B cell (primary cell): ENCODE data around the gene PDIA4. TPM values are rescaled to one million over a fixed set of nuclear protein-coding genes. Genes with fewer than 3 reads are reported as not detected.

Experiments
- ATAC-seq: fragments of 200-7000 bp; cut with Tn5 transposase; one replicate; pipeline ENCODE4 v1.10.0; 2021; ENCODE audit warnings: low read depth, mild to moderate bottlenecking, moderate number of reproducible peaks, moderate library complexity
- CTCF ChIA-PET: fragments of 350-600 bp; sonication (Branson Sonifier 250); formaldehyde crosslinking; loops from one replicate; lab custom pipeline; 2021; ENCODE audit warnings: antibody characterized with exemption, inconsistent platforms; lab: Charles Lee
- POLR2A ChIA-PET: fragments of 350-600 bp; sonication (Branson Sonifier 250); formaldehyde crosslinking; loops from one replicate; lab custom pipeline; 2021; ENCODE audit warnings: antibody characterized with exemption; lab: Charles Lee
- DNase-seq: peaks from one replicate; pipeline ENCODE4 v3.0.0; 2013
- H2AFZ ChIP-seq: 2 replicates; pipeline ENCODE4 v1.6.1; 2012; ENCODE audit warnings: mild to moderate bottlenecking, low read depth, low read length; ENCODE audit not compliant: insufficient read depth, poor library complexity, severe bottlenecking
- H3K27ac ChIP-seq, 2 donors: 1 replicate in 1 of 2; 2 replicates in 1 of 2; pipeline ENCODE4 v1.5.1; 2012 to 2013; ENCODE audit warnings: low read length in 2 of 2, mild to moderate bottlenecking in 2 of 2, moderate library complexity in 1 of 2
- H3K27me3 ChIP-seq, 4 experiments: fragments of 200-600 bp in 1 of 4; sonication (generic) in 1 of 4; replicated peaks in 1 of 4; 1 replicate in 2 of 4; 2 replicates in 2 of 4; pipeline versions ENCODE4 v1.6.1 to v1.7.0; 2013 to 2016; ENCODE audit warnings: low read length in 3 of 4, mild to moderate bottlenecking in 2 of 4, mixed read lengths in 1 of 4, moderate library complexity in 1 of 4; ENCODE audit not compliant: insufficient read depth in 4 of 4, control insufficient read depth in 3 of 4; ENCODE audit errors: control extremely low read depth in 1 of 4
- H3K36me3 ChIP-seq, 2 experiments: replicated peaks in 1 of 2; 1 replicate in 1 of 2; 2 replicates in 1 of 2; pipeline versions ENCODE4 v1.6.1 to v1.7.1; 2013; ENCODE audit warnings: low read length in 1 of 2; ENCODE audit not compliant: insufficient read depth in 2 of 2, control insufficient read depth in 1 of 2; ENCODE audit errors: control extremely low read depth in 1 of 2, extremely low read depth in 1 of 2
- H3K4me1 ChIP-seq, 2 donors: fragments of 200-600 bp in 1 of 2; sonication (generic) in 1 of 2; 1 replicate in 1 of 2; 2 replicates in 1 of 2; pipeline versions ENCODE4 v1.5.1 to v1.6.1; 2013 to 2017; ENCODE audit warnings: low read length in 2 of 2; ENCODE audit not compliant: control insufficient read depth in 2 of 2, insufficient read depth in 2 of 2
- H3K4me2 ChIP-seq: replicated peaks from 2 replicates; pipeline ENCODE3; 2012; ENCODE audit warnings: mild to moderate bottlenecking, low read depth, low read length; ENCODE audit not compliant: poor library complexity, severe bottlenecking
- H3K4me3 ChIP-seq, 5 experiments: fragments of 200-600 bp in 1 of 5; sonication (generic) in 1 of 5; 1 replicate in 3 of 5; 2 replicates in 2 of 5; pipeline versions ENCODE4 v1.5.1 to v1.7.0; 2011 to 2016; ENCODE audit warnings: low read length in 4 of 5, mild to moderate bottlenecking in 4 of 5, low read depth in 2 of 5, control low read depth in 1 of 5, moderate library complexity in 1 of 5; ENCODE audit not compliant: insufficient read depth in 1 of 5; ENCODE audit errors: control extremely low read depth in 1 of 5, extremely low read depth in 1 of 5
- H3K79me2 ChIP-seq: fragments of 200-600 bp; sonication (generic); one replicate; pipeline ENCODE4 v1.6.0; 2016; ENCODE audit warnings: low read length; ENCODE audit not compliant: control insufficient read depth, insufficient read depth
- H3K9ac ChIP-seq: fragments of 200-600 bp; sonication (generic); 2 replicates; pipeline ENCODE4 v1.6.1; 2017; ENCODE audit warnings: mild to moderate bottlenecking, low read length, moderate library complexity
- H3K9me3 ChIP-seq, 3 donors: one replicate each; pipeline versions ENCODE4 v1.6.1 to v1.7.1; 2013; ENCODE audit warnings: low read length in 2 of 3; ENCODE audit not compliant: control insufficient read depth in 2 of 3, insufficient read depth in 1 of 3; ENCODE audit errors: control extremely low read depth in 1 of 3
- H4K20me1 ChIP-seq: 2 replicates; pipeline ENCODE4 v1.6.0; 2012; ENCODE audit warnings: mild to moderate bottlenecking, low read length; ENCODE audit not compliant: insufficient read depth, control insufficient read depth, poor library complexity, severe bottlenecking
- H3K27ac Mint-ChIP-seq: one replicate; pipeline ENCODE4 v1.8.0; 2021; ENCODE audit warnings: mixed read lengths
- H3K27me3 Mint-ChIP-seq: one replicate; pipeline ENCODE4 v1.8.0; 2021; ENCODE audit warnings: mixed read lengths
- H3K4me1 Mint-ChIP-seq: one replicate; pipeline ENCODE4 v1.8.0; 2021; ENCODE audit warnings: mixed read lengths
- H3K4me3 Mint-ChIP-seq: one replicate; pipeline ENCODE4 v1.8.0; 2021; ENCODE audit warnings: mixed read lengths
- H3K9me3 Mint-ChIP-seq: one replicate; pipeline ENCODE4 v1.8.0; 2022; ENCODE audit warnings: mixed read lengths; ENCODE audit not compliant: insufficient read depth
- CTCF ChIP-seq: fragments of 200-600 bp; IDR thresholded peaks from one replicate; pipeline ENCODE4 v1.8.0; 2022; ENCODE audit warnings: antibody characterized with exemption, mild to moderate bottlenecking
- EZH2 ChIP-seq: IDR thresholded peaks from 2 replicates; pipeline ENCODE4 v1.6.1; 2012; ENCODE audit warnings: borderline replicate concordance, low read depth, mild to moderate bottlenecking, moderate library complexity, low read length; ENCODE audit not compliant: insufficient read depth, poor library complexity, severe bottlenecking
- WGBS: methylation state at CpG from one replicate; pipeline ENCODE4 v1.1.5; 2013; ENCODE audit warnings: missing lambda C conversion rate; ENCODE audit not compliant: insufficient coverage; 5-methylcytosine and 5-hydroxymethylcytosine counted together
- intact Hi-C: fragments of 100-400 bp; cut with micrococcal nuclease; formaldehyde crosslinking; loops from one replicate; pipeline ENCODE4 v1.10.0; 2022
- polyA plus RNA-seq: library from polyadenylated mRNA; depleted of rRNA; stranded (reverse); fragments of >200 nt; gene quantifications from 2 replicates; pipeline ENCODE4 v1.2.3, GENCODE V29; 2012
- total RNA-seq, 2 donors: library from RNA; stranded (reverse); fragments of 120-200 nt in 1 of 2; gene quantifications; 1 replicate in 1 of 2; 2 replicates in 1 of 2; pipeline versions ENCODE4 v1.2.3 to v1.2.4, GENCODE V29; 2013 to 2022

PDIA4 gene
- total and polyA plus RNA-seq, 2 donors (not counting 1 experiment from before 2014, with no cell fraction given), result 31.6 to 34.7 TPM

- Histone ChIP-seq H4K20me1 (no peaks in the 10 kb centered on the region), H3K4me3 (no peak overlapping the region), H3K36me3 (peaks cover 0 to 27% of the 10 kb centered on the region in 2 experiments), H3K79me2 (peaks cover 6% of the 10 kb centered on the region), H3K27me3 (no peaks in the 10 kb centered on the region), H3K9me3 (no peaks in the 10 kb centered on the region), H3K27ac (no peak overlapping the region), H3K9ac (no peak overlapping the region), H2AFZ (no peak overlapping the region), H3K4me2 (no peak overlapping the region), H3K4me1 (peaks cover 0 to 6% of the 10 kb centered on the region in 2 donors)
- Mint-ChIP-seq H3K27me3 (no peaks in the 10 kb centered on the region), H3K4me1 (peaks cover 4% of the 10 kb centered on the region), H3K27ac (no peak overlapping the region), H3K4me3 (no peak overlapping the region), H3K9me3 (no peaks in the 10 kb centered on the region)
- ATAC-seq (no peak), DNase-seq (no peak)
- 100% methylated on average over 5 of the region's 5 CpGs for WGBS
- TF ChIP-seq EZH2 (no peak), CTCF (no peak)
- intact Hi-C loops, result no loop called here
- CTCF ChIA-PET, result interaction anchor here (1.3 kb wide), 1 partner anchor 65 kb away, joined by 9 read pairs; no protein-coding TSS in a partner anchor
- POLR2A ChIA-PET, result no interaction called here
Observed at GRCh38 chr7:149000961-149001360, 27.3 kb downstream of the PDIA4 start.

GRCh38 chr7:148999192-148999591, 29.1 kb downstream of the PDIA4 start:
- ChIA-PET POLR2A (no interaction called here), CTCF (interaction anchor here (1.2 to 2.6 kb wide), 2 partner anchors 10 to 66 kb away, joined by 3 to 9 read pairs; no protein-coding TSS in a partner anchor)
- Mint-ChIP-seq H3K9me3 (no peaks in the 10 kb centered on the region), H3K27me3 (no peaks in the 10 kb centered on the region), H3K4me1 (no peaks in the 10 kb centered on the region), H3K4me3 (no peak overlapping the region), H3K27ac (no peak overlapping the region)
- DNase-seq, result no peak
- H3K4me2 ChIP-seq, result no peak overlapping the region
- H3K4me1 ChIP-seq, result no peaks in the 10 kb centered on the region
- H3K4me3 ChIP-seq, result no peak overlapping the region
- H3K36me3 ChIP-seq, result peaks cover 0 to 13% of the 10 kb centered on the region in 2 experiments
- no peaks in the 10 kb centered on the region for H3K9me3 ChIP-seq
- intact Hi-C loops, result no loop called here
- ATAC-seq, result no peak
- no peaks in the 10 kb centered on the region for H4K20me1 ChIP-seq
- no CpG with 5 or more reads among the region's 6 CpGs for WGBS
- no peak overlapping the region for H3K27ac ChIP-seq
- H3K27me3 ChIP-seq, result no peaks in the 10 kb centered on the region
- TF ChIP-seq CTCF (no peak), EZH2 (no peak)
- no peaks in the 10 kb centered on the region for H3K79me2 ChIP-seq
- no peak overlapping the region for H3K9ac ChIP-seq
- no peak overlapping the region for H2AFZ ChIP-seq
